Measurements from ENCODE around the gene BOD1L2. TPM values are rescaled to one million over a fixed set of nuclear protein-coding genes. Genes with fewer than 3 reads are reported as not detected.

The BOD1L2 gene
- total RNA-seq, 3 donors from 2014 or later: not detected

- no peak for DNase-seq
- H3K36me3 Mint-ChIP-seq (ENCODE audit: insufficient read depth): no peaks in the 10 kb centered on the region
- H3K4me3 Mint-ChIP-seq: no peak overlapping the region
- H3K9me3 Mint-ChIP-seq: no peaks in the 10 kb centered on the region
- no peaks in the 10 kb centered on the region for H3K4me1 Mint-ChIP-seq (ENCODE audit: low read depth)
- ATAC-seq: no peak
- peaks cover 3% of the 10 kb centered on the region for H3K27me3 Mint-ChIP-seq (ENCODE audit: low read depth)
Measured at GRCh38 chr18:57137847-57138246, 9.0 kb upstream of the BOD1L2 start.

- DNase-seq (no peak), ATAC-seq (no peak)
- Mint-ChIP-seq H3K36me3 (ENCODE audit: insufficient read depth) (no peaks in the 10 kb centered on the region), H3K9me3 (no peaks in the 10 kb centered on the region), H3K27me3 (ENCODE audit: low read depth) (peaks cover 4% of the 10 kb centered on the region), H3K4me1 (ENCODE audit: low read depth) (no peaks in the 10 kb centered on the region), H3K4me3 (no peak overlapping the region)
Measured at GRCh38 chr18:57141208-57142129, 5.4 kb upstream of the BOD1L2 start.

- Mint-ChIP-seq H3K27me3 (ENCODE audit: low read depth) (peaks cover 7% of the 10 kb centered on the region), H3K4me1 (ENCODE audit: low read depth) (no peaks in the 10 kb centered on the region), H3K36me3 (ENCODE audit: insufficient read depth) (no peaks in the 10 kb centered on the region), H3K4me3 (no peak overlapping the region), H3K9me3 (no peaks in the 10 kb centered on the region)
- no peak for DNase-seq
- ATAC-seq: no peak
Measured at GRCh38 chr18:57142324-57142723, 4.6 kb upstream of the BOD1L2 start.

- H3K4me3 Mint-ChIP-seq: no peak overlapping the region
- no peaks in the 10 kb centered on the region for H3K4me1 Mint-ChIP-seq (ENCODE audit: low read depth)
- no peak for ATAC-seq
- peaks cover 7% of the 10 kb centered on the region for H3K27me3 Mint-ChIP-seq (ENCODE audit: low read depth)
- DNase-seq: no peak
- no peaks in the 10 kb centered on the region for H3K36me3 Mint-ChIP-seq (ENCODE audit: insufficient read depth)
- no peaks in the 10 kb centered on the region for H3K9me3 Mint-ChIP-seq
Measured at GRCh38 chr18:57143265-57143664, 3.6 kb upstream of the BOD1L2 start.

- H3K9me3 Mint-ChIP-seq: no peaks in the 10 kb centered on the region
- H3K27me3 Mint-ChIP-seq (ENCODE audit: low read depth): peaks cover 26% of the 10 kb centered on the region
- no peaks in the 10 kb centered on the region for H3K36me3 Mint-ChIP-seq (ENCODE audit: insufficient read depth)
- no peak for ATAC-seq
- DNase-seq: no peak
- no peak overlapping the region for H3K4me3 Mint-ChIP-seq
- H3K4me1 Mint-ChIP-seq (ENCODE audit: low read depth): no peaks in the 10 kb centered on the region
Measured at GRCh38 chr18:57148263-57148662, 1.4 kb downstream of the BOD1L2 start.

GRCh38 chr18:57149051-57149450 lies 2.2 kb downstream of the BOD1L2 start:
- ATAC-seq: no peak
- H3K9me3 Mint-ChIP-seq: no peaks in the 10 kb centered on the region
- H3K4me1 Mint-ChIP-seq (ENCODE audit: low read depth): no peaks in the 10 kb centered on the region
- no peak for DNase-seq
- H3K36me3 Mint-ChIP-seq (ENCODE audit: insufficient read depth): no peaks in the 10 kb centered on the region
- H3K27me3 Mint-ChIP-seq (ENCODE audit: low read depth): peaks cover 28% of the 10 kb centered on the region
- no peak overlapping the region for H3K4me3 Mint-ChIP-seq

- DNase-seq: no peak
- Mint-ChIP-seq H3K36me3 (ENCODE audit: insufficient read depth) (no peaks in the 10 kb centered on the region), H3K9me3 (no peaks in the 10 kb centered on the region), H3K27me3 (ENCODE audit: low read depth) (peaks cover 28% of the 10 kb centered on the region), H3K4me1 (ENCODE audit: low read depth) (no peaks in the 10 kb centered on the region), H3K4me3 (no peak overlapping the region)
- ATAC-seq: no peak
Measured at GRCh38 chr18:57149531-57149930, 2.6 kb downstream of the BOD1L2 start.

- H3K27me3 Mint-ChIP-seq (ENCODE audit: low read depth): peaks cover 28% of the 10 kb centered on the region
- DNase-seq: no peak
- H3K9me3 Mint-ChIP-seq: no peaks in the 10 kb centered on the region
- H3K4me1 Mint-ChIP-seq (ENCODE audit: low read depth): no peaks in the 10 kb centered on the region
- ATAC-seq: no peak
- no peak overlapping the region for H3K4me3 Mint-ChIP-seq
- no peaks in the 10 kb centered on the region for H3K36me3 Mint-ChIP-seq (ENCODE audit: insufficient read depth)
Measured at GRCh38 chr18:57150081-57150480, 3.2 kb downstream of the BOD1L2 start.

- Mint-ChIP-seq H3K36me3 (ENCODE audit: insufficient read depth) (no peaks in the 10 kb centered on the region), H3K4me1 (ENCODE audit: low read depth) (no peaks in the 10 kb centered on the region), H3K9me3 (no peaks in the 10 kb centered on the region), H3K27me3 (ENCODE audit: low read depth) (peaks cover 32% of the 10 kb centered on the region), H3K4me3 (no peak overlapping the region)
- ATAC-seq (no peak), DNase-seq (no peak)
Measured at GRCh38 chr18:57150828-57151227, 3.9 kb downstream of the BOD1L2 start.

GRCh38 chr18:57154191-57154830 lies 7.4 kb downstream of the BOD1L2 start:
- Mint-ChIP-seq H3K9me3 (no peaks in the 10 kb centered on the region), H3K36me3 (ENCODE audit: insufficient read depth) (no peaks in the 10 kb centered on the region), H3K4me1 (ENCODE audit: low read depth) (no peaks in the 10 kb centered on the region), H3K27me3 (ENCODE audit: low read depth) (peaks cover 24% of the 10 kb centered on the region), H3K4me3 (no peak overlapping the region)
- ATAC-seq: no peak
- DNase-seq: no peak

- peaks cover 7% of the 10 kb centered on the region for H3K27me3 Mint-ChIP-seq (ENCODE audit: low read depth)
Measured at GRCh38 chr18:57164401-57164800, 17.5 kb downstream of the BOD1L2 start.

GRCh38 chr18:57167617-57168308 lies 20.9 kb downstream of the BOD1L2 start:
- Mint-ChIP-seq H3K36me3 (ENCODE audit: insufficient read depth) (no peaks in the 10 kb centered on the region), H3K9me3 (peaks cover 2% of the 10 kb centered on the region), H3K27me3 (ENCODE audit: low read depth) (peaks cover 7% of the 10 kb centered on the region), H3K4me3 (no peak overlapping the region), H3K4me1 (ENCODE audit: low read depth) (no peaks in the 10 kb centered on the region)
- DNase-seq (no peak), ATAC-seq (no peak)

More at GRCh38 chr18:57164401-57164800, 17.5 kb downstream of the BOD1L2 start:
- Mint-ChIP-seq H3K4me3 (no peak overlapping the region), H3K9me3 (peaks cover 5% of the 10 kb centered on the region), H3K36me3 (ENCODE audit: insufficient read depth) (no peaks in the 10 kb centered on the region), H3K4me1 (ENCODE audit: low read depth) (no peaks in the 10 kb centered on the region)
- ATAC-seq (no peak), DNase-seq (no peak)

GRCh38 chr18:57171026-57171425 lies 24.1 kb downstream of the BOD1L2 start:
- H3K4me3 Mint-ChIP-seq: no peak overlapping the region
- ATAC-seq (no peak), DNase-seq (no peak)
- peaks cover 7% of the 10 kb centered on the region for H3K9me3 Mint-ChIP-seq
- H3K4me1 Mint-ChIP-seq (ENCODE audit: low read depth): no peaks in the 10 kb centered on the region
- no peaks in the 10 kb centered on the region for H3K36me3 Mint-ChIP-seq (ENCODE audit: insufficient read depth)
- peaks cover 3% of the 10 kb centered on the region for H3K27me3 Mint-ChIP-seq (ENCODE audit: low read depth)

GRCh38 chr18:57175532-57175931 lies 28.6 kb downstream of the BOD1L2 start:
- ATAC-seq (no peak), DNase-seq (no peak)
- Mint-ChIP-seq H3K4me1 (ENCODE audit: low read depth) (no peaks in the 10 kb centered on the region), H3K4me3 (no peak overlapping the region), H3K36me3 (ENCODE audit: insufficient read depth) (no peaks in the 10 kb centered on the region), H3K9me3 (peaks cover 7% of the 10 kb centered on the region), H3K27me3 (ENCODE audit: low read depth) (no peaks in the 10 kb centered on the region)
